ENCODE measurements around the gene UVSSA. TPM values are rescaled to one million over a fixed set of nuclear protein-coding genes. Genes with fewer than 3 reads are reported as not detected.

Gene UVSSA
- total RNA-seq, 3 donors from 2014 or later = 17.2 to 20.5 (median 18.9) TPM

DNA sequence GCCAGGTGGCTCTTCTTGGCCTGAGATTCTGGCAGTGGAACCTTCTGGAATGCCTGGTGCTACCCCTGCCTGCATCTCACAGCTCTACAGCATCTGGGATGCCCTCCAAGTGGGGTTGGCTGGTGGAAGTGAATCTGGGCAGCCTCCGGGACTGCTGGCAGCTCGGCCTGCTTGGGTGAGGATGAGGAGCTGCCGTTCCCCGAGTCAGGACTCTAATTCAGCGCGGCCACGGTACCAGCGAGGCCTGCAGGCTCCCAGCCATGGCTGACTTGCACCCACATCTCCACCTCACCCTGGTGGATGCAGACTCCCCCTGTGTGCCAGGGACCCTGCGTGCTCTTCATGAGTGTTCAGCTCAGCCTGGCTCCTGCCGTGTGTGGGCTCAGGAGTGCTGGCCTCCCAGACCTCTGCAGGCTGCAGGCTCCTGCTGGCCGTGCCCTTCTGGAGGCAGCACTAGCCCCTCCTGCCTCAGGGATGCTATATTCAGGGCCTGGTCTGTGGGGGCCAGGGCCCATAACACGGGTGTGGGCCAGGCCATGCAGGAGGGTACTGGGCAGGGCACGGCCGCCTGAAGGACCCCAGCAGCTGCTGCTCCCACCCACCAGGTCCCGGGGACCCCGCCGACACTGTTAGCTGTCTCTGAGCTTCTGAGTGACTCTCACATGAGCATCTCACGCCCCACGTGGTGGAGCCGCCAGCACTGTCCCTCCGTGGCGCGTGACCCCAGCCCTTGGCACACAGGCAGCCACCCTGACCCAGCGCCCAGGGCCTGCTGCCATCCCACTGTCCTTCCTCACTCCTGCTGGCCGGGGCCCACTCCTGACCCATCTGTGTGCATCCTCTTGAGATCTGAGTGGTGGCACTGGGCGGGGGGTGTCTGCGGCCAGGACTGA, 10.6 kb downstream of the UVSSA start:
- ATAC-seq (no peak), DNase-seq (no peak)
- Mint-ChIP-seq H3K9me3 (no peaks in the 10 kb centered on the region), H3K4me1 (ENCODE audit: low read depth) (no peaks in the 10 kb centered on the region), H3K4me3 (no peak overlapping the region), H3K36me3 (ENCODE audit: insufficient read depth) (peaks cover 15% of the 10 kb centered on the region), H3K27me3 (ENCODE audit: low read depth) (no peaks in the 10 kb centered on the region)

DNA sequence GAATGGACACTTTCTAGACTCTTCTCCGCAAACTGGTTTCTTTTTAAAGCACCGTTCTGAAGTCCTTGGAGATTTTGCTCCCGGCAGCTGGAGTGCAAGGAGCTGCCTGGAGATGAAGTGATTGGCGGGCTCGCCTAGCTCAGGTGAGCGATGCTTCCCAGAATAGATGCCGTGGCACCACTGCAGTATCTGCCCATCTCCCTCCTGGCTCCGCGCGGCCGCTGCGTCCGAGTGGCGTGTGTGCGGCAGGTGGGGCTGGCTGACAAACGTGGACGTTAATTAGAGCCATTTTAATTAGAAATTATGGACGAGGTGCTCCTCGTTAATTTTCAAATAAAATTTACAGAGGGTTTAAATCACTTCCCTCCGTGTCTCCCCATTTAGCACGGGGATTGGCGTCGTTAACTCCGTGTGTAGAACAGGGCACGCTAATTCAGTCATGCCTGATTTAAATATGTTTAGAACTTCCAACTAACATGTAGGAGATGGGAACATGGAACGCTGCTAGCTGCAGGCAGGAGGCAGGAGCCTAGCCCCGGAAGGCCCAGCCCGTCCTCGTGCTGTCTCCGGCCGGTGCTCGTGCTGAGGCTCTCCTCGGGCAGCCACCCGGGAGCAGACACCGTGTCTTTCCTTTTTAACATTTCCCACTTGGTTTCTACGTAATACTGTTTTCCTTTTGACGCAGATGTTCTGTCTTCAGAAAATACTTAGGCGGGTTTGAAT, 11.6 kb downstream of the UVSSA start:
- Mint-ChIP-seq H3K9me3 (no peaks in the 10 kb centered on the region), H3K4me1 (ENCODE audit: low read depth) (no peaks in the 10 kb centered on the region)
- no peak for ATAC-seq

DNA sequence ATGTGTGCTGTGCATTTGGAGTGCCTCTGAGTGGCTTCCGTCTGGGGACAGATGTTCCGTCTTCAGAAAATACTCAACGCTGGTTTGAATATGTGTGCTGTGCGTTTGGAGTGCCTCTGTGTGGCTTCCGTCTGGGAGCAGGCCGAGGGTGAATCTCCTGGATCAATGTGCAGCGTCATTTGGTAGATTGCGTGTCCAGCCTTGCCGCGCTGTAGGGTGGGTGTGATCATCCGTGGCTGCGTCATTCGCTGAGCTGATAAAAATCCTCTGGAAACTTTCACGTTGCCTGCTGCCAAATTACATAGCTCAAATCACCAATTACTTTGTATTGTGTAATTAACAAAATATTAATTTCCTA, 12.1 kb downstream of the UVSSA start:
- peaks cover 12% of the 10 kb centered on the region for H3K36me3 Mint-ChIP-seq (ENCODE audit: insufficient read depth)
- H3K9me3 Mint-ChIP-seq = no peaks in the 10 kb centered on the region
- no peak for DNase-seq
- no peaks in the 10 kb centered on the region for H3K27me3 Mint-ChIP-seq (ENCODE audit: low read depth)
- no peak for ATAC-seq
- H3K4me1 Mint-ChIP-seq (ENCODE audit: low read depth) = no peaks in the 10 kb centered on the region
- H3K4me3 Mint-ChIP-seq = no peak overlapping the region

More for the DNA sequence above, 11.6 kb downstream of the UVSSA start:
- no peak overlapping the region for H3K4me3 Mint-ChIP-seq
- peaks cover 12% of the 10 kb centered on the region for H3K36me3 Mint-ChIP-seq (ENCODE audit: insufficient read depth)
- H3K27me3 Mint-ChIP-seq (ENCODE audit: low read depth) = no peaks in the 10 kb centered on the region
- no peak for DNase-seq

DNA sequence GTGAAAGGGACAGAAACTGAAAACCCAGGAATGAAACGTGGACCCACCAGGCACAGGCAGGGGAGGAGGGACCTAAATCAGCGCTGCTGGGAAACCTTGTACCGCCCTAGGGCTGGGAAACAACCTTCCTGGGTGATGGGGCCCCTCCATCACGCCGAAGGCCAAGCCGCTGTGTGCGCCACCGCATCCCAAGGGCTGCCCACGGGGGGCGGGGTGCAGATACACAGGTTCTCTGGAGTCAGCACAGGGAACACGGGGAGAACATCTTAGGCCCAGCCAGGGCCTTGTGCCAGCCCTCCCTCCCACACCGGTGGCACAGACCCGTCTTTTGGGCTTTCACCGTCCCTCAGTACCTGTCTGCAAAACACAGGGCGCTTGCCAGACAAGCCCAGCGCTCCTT, 13.0 kb downstream of the UVSSA start:
- Mint-ChIP-seq H3K4me1 (ENCODE audit: low read depth) (no peaks in the 10 kb centered on the region), H3K4me3 (no peak overlapping the region), H3K27me3 (ENCODE audit: low read depth) (no peaks in the 10 kb centered on the region), H3K36me3 (ENCODE audit: insufficient read depth) (peaks cover 9% of the 10 kb centered on the region), H3K9me3 (no peaks in the 10 kb centered on the region)
- no peak for DNase-seq
- no peak for ATAC-seq

DNA sequence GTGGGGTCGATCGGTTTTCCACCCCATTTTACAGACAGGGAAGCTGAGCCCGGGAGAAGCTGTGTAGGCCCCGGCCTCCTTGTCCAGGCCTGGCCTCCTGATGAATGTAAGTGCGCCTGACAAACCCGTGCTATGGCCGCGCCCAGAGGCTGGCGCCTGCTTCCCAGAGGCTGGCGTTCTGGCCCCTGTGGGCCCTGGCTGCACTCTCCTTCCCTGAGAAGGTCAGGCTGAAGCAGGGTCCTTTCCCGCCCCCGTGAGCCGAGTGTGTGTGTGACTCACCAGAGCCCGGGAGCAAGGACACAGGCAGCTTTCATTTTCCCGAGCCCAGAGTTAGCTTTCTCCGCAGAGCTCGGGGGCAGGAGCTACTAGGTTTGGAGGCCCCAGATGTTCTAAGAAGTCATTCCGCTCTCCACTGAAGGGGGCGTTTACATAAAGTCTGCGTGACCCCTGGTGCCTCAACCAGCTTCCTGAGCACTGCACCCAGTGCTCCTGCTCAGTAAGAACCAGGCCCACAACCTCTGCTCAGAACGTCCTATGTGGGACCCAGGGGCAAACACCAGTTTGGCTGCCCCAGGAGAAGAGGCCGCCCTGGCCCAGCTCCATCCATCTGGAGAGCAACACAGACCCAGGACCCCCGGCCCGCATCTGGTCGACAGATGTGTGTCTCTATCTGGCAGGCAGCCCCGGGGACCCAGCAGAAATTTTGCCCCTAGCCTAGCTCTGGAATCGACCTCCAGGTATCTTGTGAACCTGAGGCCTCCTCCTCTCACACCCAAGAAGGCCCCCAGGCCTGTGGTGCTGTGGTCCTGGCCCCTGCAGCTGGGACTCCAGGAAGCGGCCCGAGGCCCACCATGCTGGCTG, 13.6 kb downstream of the UVSSA start:
- DNase-seq (no peak), ATAC-seq (no peak)
- Mint-ChIP-seq H3K9me3 (no peaks in the 10 kb centered on the region), H3K36me3 (ENCODE audit: insufficient read depth) (peaks cover 7% of the 10 kb centered on the region), H3K4me1 (ENCODE audit: low read depth) (no peaks in the 10 kb centered on the region), H3K27me3 (ENCODE audit: low read depth) (no peaks in the 10 kb centered on the region), H3K4me3 (no peak overlapping the region)

DNA sequence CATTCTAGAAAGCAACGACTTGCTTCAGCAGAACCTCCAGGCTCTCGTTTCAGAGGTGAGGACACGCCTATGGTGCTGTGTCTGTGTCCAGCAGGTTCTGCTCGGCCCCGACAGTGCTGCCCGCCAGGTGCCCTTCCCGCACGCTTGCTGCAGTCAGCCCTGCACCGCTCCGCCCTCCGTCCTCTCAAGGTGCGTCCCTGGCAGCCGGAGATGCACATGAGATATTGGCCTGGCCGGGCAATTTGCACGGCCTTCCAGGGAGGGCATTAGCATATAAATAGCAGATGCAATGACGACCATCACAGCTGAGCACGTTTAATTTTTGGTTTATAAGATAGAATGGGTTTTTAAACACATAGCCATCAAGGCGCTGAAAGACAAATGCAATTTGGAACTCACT, 14.4 kb downstream of the UVSSA start:
- Mint-ChIP-seq H3K9me3 (no peaks in the 10 kb centered on the region), H3K4me3 (no peak overlapping the region), H3K36me3 (ENCODE audit: insufficient read depth) (peaks cover 4% of the 10 kb centered on the region), H3K27me3 (ENCODE audit: low read depth) (no peaks in the 10 kb centered on the region), H3K4me1 (ENCODE audit: low read depth) (no peaks in the 10 kb centered on the region)
- ATAC-seq (no peak), DNase-seq (no peak)

DNA sequence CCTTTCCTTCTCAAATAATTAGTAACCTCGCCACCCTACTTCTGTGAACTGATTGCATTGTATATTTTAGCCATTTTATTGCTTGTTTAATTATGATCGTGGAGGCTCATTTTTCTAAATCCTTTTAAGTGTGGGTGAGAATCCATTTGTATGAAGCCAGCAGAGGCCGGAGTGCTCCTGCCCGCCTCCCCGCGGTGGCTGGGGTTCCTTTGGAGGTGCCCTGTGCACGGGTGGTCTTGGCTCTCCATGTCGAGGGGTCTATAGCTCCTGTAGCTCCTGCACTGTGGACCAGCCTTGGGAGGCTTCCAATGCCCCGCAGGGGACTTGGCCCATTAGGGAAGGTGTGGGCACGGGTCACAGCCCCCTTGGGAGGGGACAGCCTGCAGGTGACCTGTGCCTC, 15.0 kb downstream of the UVSSA start:
- Mint-ChIP-seq H3K4me3 (no peak overlapping the region), H3K36me3 (ENCODE audit: insufficient read depth) (peaks cover 4% of the 10 kb centered on the region), H3K4me1 (ENCODE audit: low read depth) (no peaks in the 10 kb centered on the region), H3K27me3 (ENCODE audit: low read depth) (no peaks in the 10 kb centered on the region), H3K9me3 (no peaks in the 10 kb centered on the region)
- no peak for ATAC-seq
- DNase-seq = no peak

DNA sequence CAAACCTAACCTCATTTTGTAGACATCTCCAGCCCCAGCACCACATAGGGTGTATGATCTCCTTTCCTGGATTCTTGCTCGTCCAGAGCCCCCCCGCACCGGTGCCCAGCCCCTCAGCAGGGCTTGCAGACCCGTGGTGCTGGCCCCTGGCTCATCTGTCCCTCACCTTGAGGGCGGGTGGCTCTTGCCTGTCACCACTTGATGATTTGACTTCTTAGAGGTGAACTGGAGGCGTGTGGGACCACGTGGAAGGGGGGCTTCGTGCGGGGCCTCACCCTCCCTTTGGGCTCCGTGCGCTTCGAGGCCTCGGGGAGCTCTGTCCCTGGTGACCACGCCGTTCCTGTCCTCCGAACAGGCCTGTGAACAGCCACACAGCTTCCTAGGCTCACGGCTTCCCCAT, 15.5 kb downstream of the UVSSA start:
- ATAC-seq (no peak), DNase-seq (no peak)
- Mint-ChIP-seq H3K27me3 (ENCODE audit: low read depth) (no peaks in the 10 kb centered on the region), H3K36me3 (ENCODE audit: insufficient read depth) (peaks cover 4% of the 10 kb centered on the region), H3K9me3 (no peaks in the 10 kb centered on the region), H3K4me3 (no peak overlapping the region), H3K4me1 (ENCODE audit: low read depth) (no peaks in the 10 kb centered on the region)

DNA sequence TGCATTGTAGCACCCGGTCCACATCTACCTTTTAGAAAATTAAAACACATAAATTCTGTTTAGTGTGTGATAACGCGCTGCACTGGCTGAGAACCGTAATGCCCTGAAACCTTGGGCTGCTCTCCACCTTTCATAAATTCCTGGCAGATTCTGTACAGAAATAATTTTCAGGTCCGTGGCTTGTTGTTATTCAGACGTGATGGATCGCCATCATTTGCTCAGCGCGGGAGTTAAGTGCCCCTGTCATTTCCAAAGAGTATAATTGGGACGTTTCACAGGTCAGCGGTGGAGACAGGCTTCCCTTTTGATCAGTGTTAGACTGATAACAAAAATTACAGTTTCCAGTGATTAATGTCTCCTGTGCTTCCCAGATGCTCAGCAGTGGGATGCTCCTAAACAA, 16.5 kb downstream of the UVSSA start:
- Mint-ChIP-seq H3K9me3 (no peaks in the 10 kb centered on the region), H3K4me3 (no peak overlapping the region), H3K27me3 (ENCODE audit: low read depth) (no peaks in the 10 kb centered on the region), H3K36me3 (ENCODE audit: insufficient read depth) (peaks cover 4% of the 10 kb centered on the region), H3K4me1 (ENCODE audit: low read depth) (no peaks in the 10 kb centered on the region)
- DNase-seq (no peak), ATAC-seq (no peak)

DNA sequence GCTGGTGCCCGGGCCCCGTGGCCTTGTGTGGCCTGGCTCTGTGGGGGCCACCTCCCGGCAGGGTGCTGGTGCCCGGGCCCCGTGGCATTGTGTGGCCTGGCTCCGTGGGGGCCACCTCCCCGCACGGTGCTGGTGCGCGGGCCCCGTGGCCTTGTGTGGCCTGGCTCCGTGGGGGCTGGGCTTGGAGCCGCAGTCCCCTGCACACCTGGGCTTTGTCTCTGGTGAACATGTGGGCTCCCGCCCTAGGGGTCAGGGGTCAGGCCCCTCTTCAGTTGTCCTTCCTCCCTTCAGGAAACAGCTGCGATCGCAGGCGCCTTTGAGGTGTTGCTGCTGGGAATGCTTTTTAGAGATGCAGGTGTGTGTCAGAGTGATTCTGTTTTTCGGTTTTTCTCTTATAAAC, 17.2 kb downstream of the UVSSA start:
- no peaks in the 10 kb centered on the region for H3K36me3 Mint-ChIP-seq (ENCODE audit: insufficient read depth)
- H3K4me3 Mint-ChIP-seq = no peak overlapping the region
- no peak for DNase-seq
- ATAC-seq = no peak
- H3K4me1 Mint-ChIP-seq (ENCODE audit: low read depth) = no peaks in the 10 kb centered on the region
- H3K27me3 Mint-ChIP-seq (ENCODE audit: low read depth) = no peaks in the 10 kb centered on the region
- H3K9me3 Mint-ChIP-seq = no peaks in the 10 kb centered on the region

DNA sequence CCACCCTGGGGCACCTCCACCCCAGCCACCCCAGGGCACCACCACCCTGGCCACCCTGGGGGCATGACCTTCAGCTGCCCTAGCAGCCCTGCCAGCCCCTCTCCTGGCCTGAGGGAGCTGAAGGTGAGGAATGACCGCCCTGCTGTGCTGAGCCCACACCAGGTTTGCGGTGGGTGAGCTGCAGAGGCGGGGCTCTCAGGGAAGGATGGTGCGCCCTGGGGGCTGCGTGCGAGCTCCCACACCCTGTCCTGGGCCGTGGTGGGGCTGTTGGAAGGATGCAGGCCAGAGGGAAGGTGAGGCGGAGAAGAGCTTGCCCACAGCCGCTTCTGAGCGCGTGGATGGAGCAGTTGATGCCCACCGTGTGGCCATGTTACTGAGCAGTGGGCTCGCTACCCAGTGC, 17.7 kb downstream of the UVSSA start:
- ATAC-seq (no peak), DNase-seq (no peak)
- Mint-ChIP-seq H3K4me3 (no peak overlapping the region), H3K27me3 (ENCODE audit: low read depth) (no peaks in the 10 kb centered on the region), H3K36me3 (ENCODE audit: insufficient read depth) (peaks cover 3% of the 10 kb centered on the region), H3K9me3 (no peaks in the 10 kb centered on the region), H3K4me1 (ENCODE audit: low read depth) (no peaks in the 10 kb centered on the region)

DNA sequence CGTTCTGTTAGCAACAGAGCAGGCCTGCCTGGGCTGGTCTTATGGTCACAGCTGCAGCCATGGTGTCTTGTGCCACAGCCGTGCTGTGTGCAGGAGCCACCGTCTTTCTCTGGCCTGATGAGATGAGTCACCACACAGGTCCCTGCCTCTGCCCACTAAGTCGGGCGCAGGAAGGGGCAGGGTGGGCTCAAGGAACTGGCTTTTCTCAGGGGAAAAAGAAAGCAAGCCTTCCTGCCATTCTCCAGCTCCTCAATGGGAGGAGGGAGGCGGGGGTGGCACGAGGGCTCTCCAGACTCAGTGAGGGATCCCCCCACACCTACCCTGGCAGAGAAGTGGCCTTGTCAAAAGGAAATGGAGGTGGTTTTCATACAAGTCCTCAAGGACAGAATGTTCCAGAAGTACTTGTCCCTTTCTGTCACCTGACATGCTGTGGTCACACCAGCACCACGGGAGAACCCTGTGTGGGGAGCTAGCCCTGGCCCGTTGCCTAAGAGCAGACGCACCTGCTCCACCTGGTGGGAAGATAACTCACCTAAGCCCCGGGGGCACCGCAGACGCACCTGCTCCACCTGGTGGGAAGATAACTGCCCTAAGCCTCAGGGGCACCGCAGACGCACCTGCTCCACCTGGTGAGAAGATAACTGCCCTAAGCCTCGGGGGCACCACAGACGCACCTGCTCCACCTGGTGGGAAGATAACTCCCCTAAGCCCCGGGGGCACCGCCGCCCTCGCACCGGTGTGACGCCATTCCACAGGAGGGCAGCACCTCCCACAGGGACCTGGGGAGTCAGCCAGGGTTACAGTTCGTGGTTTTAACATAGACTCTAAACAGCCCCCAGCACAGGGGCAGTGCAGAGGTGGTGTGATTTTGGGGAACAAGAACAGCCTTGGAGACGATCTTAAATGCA, 18.5 kb downstream of the UVSSA start:
- H3K4me3 Mint-ChIP-seq = no peak overlapping the region
- peaks cover 3% of the 10 kb centered on the region for H3K36me3 Mint-ChIP-seq (ENCODE audit: insufficient read depth)
- H3K4me1 Mint-ChIP-seq (ENCODE audit: low read depth) = no peaks in the 10 kb centered on the region
- H3K27me3 Mint-ChIP-seq (ENCODE audit: low read depth) = no peaks in the 10 kb centered on the region
- DNase-seq (no peak), ATAC-seq (no peak)
- no peaks in the 10 kb centered on the region for H3K9me3 Mint-ChIP-seq

DNA sequence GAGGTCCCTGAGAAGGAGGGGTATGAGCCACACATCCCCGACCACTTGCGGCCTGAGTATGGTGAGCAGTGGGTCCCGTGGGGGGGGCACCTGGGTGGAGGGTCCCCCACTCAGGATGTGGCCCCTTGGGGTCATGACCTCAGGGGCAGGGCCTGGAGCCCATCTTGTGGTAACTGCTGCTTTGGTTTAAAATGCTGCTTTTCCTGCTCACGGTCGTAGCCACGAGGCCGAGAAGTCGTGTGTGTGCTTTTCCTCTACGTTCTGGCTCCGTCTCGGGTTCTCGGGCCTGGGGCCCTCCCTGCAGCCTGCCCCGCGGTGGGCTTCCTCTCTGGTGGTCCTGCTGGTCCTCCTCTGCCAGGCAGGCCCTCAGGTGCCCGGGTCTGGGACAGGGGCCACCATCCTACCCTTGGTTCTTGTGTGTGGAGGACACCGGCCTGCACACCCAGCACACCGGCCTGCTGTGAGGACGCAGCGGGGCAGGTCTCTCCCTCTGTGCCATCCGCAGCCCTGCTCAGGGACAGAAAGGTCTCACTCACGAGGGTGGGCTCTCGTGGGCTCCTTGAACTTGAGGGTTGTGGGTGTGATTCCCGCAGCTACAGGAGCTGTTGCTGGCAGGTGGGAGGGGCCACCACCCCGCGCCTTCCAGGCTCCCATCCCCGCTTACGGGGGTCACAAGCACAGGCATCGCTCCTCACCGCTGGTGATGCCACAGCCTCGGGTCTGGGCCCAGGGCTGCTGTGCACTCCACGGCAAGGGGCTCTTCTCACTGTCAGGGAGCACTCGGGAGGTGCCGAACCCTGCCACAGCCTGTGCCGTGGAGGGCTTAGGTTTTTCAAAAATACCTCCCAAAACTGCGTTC, 19.6 kb downstream of the UVSSA start:
- no peaks in the 10 kb centered on the region for H3K4me1 Mint-ChIP-seq (ENCODE audit: low read depth)
- no peaks in the 10 kb centered on the region for H3K27me3 Mint-ChIP-seq (ENCODE audit: low read depth)
- H3K4me3 Mint-ChIP-seq = no peak overlapping the region
- H3K9me3 Mint-ChIP-seq = no peaks in the 10 kb centered on the region
- no peak for DNase-seq
- no peak for ATAC-seq
- peaks cover 10% of the 10 kb centered on the region for H3K36me3 Mint-ChIP-seq (ENCODE audit: insufficient read depth)
